HG03196 (cell line): ENCODE measurements around the gene CDH23.

ENCODE experiments used
- ATAC-seq: cut with Tn5 transposase; IDR thresholded peaks from one replicate; pipeline ENCODE4 v1.9.1; 2021; ENCODE audit not compliant: unreplicated experiment

The CDH23 gene

GRCh38 chr10:71802715-71803488 is 406.2 kb downstream of the CDH23 start:
- ATAC-seq, result no peak

- ATAC-seq, result no peak
Observed at GRCh38 chr10:71804077-71804476, 407.4 kb downstream of the CDH23 start.

DNA sequence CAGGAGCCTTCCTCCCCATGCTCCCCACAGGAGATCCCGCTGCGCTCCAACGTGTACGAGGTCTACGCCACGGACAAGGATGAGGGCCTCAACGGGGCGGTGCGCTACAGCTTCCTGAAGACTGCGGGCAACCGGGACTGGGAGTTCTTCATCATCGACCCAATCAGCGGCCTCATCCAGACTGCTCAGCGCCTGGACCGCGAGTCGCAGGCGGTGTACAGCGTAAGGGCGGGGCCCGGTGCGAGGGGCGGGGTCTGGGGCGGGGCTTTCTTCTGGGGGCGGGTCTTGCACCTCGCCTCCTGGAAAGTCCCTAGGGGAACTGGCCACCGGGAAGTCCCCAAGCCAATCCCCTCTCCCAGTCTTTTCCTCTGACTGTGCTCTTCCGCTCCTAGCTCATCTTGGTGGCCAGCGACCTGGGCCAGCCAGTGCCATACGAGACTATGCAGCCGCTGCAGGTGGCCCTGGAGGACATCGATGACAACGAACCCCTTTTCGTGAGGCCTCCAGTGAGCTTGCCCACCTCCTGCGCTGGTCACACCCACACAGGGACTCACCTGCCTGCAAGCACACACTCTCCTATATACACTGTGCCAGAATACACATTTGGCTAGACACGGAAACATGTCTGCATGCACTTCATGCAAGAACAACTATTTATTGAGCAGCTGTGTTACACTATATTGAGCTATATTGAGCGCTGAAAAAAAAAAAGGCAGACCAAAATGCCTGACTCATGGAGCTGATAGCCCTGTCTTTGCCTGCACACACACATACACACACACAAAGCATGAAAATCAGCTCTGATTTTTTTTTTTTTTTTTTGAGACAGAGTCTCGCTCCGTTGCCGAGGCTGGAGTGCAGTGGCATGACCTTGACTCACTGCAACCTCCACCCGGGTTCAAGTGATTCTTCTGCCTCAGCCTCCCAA is 409.3 kb downstream of the CDH23 start:
- no peak for ATAC-seq

- ATAC-seq, result no peak
Observed at GRCh38 chr10:71806704-71807556, 410.2 kb downstream of the CDH23 start.

DNA sequence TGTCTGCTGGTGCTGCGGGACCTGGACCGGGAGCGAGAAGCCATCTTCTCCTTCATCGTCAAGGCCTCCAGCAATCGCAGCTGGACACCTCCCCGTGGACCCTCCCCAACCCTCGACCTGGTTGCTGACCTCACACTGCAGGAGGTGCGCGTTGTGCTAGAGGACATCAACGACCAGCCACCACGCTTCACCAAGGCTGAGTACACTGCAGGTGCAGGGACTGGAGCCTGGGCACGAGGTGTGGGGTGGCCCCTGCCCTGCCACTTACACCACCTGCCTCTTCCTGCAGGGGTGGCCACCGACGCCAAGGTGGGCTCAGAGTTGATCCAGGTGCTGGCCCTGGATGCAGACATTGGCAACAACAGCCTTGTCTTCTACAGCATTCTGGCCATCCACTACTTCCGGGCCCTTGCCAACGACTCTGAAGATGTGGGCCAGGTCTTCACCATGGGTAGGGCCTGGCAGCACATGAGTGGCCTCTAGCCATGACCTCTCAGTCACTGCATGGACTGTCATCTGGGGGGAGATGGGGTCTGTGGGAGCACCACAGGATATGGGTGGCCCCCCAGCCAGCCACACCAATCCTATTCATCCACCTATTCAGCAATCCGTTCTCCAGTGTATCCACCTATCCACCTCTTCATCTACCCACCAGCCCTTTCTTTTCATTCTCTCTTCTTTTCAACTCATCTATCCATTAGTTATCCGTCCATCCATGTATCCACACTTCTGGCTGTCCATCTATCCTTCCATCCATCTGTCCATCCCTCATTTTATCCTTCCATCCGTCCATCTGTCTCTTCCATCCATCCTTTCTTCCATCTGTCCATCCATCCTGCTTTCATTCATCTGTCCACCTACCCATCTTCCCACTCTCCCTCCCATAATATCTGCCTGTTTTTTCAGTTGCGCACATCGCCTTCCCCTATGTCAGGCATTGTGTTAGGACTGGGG is 411.1 kb downstream of the CDH23 start:
- ATAC-seq, result no peak

- ATAC-seq, result no peak
Observed at GRCh38 chr10:71809628-71810027, 412.9 kb downstream of the CDH23 start.

- ATAC-seq, result no peak
Observed at GRCh38 chr10:71810048-71810750, 413.5 kb downstream of the CDH23 start.

DNA sequence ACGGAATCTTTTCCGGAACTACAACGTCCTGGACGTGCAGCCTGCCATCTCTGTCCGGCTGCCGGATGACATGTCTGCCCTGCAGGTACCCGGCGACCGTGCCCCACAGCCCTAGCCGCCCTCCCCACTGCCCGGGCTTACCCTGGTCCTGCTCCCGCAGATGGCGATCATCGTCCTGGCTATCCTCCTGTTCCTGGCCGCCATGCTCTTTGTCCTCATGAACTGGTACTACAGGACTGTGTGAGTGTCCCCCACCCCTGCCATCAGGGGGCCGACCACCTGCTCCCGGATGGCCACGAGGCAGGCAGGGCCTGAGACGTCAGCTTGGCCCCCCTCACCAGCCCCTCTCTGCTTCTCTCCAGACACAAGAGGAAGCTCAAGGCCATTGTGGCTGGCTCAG is 414.6 kb downstream of the CDH23 start:
- no peak for ATAC-seq

DNA sequence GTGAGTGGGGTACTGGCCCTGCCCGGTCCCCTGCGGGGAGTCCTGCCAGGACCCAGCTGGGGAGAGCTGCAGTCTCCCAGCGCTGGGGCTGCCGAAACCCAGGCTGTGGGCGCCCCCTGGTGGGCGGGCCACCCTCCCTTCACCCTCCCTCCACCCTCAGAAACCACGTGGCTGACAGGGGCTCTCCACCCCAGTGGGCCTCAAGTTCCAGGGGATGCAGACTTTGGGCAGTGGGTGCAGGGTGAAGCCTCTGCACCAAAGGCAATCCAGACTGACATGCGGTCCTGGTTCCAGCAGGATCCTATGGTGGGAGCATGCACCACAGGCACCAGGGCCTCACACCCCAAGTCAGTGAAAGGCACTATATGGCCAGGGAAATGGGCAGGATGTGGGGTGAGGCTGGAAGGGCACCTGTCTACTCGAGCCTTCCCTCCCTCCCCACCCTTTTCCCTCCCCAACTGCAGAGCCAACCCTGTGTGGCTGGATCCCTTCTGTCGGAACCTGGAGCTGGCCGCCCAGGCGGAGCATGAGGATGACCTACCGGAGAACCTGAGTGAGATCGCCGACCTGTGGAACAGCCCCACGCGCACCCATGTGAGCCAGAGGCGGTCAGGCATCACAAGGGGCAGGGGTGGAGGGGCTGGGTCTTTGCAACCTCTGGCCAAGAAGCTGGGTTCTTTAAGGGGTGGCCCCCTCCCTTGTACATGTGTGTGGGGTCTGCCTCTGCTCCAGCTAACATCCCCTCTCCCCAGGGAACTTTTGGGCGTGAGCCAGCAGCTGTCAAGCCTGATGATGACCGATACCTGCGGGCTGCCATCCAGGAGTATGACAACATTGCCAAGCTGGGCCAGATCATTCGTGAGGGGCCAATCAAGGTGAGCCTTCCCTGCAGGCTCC is 415.5 kb downstream of the CDH23 start:
- no peak for ATAC-seq

- no peak for ATAC-seq
Observed at GRCh38 chr10:71812913-71813590, 416.3 kb downstream of the CDH23 start.

DNA sequence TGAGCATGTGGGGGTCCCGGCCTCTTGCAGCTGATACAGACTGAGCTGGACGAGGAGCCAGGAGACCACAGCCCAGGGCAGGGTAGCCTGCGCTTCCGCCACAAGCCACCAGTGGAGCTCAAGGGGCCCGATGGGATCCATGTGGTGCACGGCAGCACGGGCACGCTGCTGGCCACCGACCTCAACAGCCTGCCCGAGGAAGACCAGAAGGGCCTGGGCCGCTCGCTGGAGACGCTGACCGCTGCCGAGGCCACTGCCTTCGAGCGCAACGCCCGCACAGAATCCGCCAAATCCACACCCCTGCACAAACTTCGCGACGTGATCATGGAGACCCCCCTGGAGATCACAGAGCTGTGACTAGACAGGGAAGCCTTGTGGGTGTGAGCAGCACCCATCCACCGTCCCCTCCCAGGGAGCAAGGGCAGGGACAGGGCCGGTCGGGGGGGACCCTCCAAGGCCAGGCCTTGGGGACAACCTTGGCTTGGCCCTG is 418.2 kb downstream of the CDH23 start:
- no peak for ATAC-seq

GRCh38 chr10:71815515-71816130 is 418.9 kb downstream of the CDH23 start:
- ATAC-seq, result no peak

DNA sequence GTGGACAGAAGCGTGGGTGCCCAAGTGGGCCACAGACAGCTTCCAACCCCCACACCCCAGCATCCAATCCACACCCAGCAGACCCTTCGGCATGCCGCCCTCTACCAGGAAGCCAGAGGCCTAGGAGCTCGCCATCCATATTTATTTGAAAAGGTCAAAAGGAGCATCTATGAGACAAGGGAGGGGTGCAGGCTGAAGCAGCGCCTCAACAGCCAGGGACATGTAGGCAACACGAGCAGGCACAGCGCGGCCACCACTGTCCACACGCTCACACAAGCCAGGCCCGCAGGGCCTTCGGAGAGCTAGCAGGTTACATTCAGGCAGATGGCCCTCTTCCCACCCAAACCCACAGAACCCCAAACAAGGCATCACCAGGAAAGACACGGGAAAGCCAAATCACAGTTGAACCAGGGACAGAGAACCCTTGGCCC is 419.7 kb downstream of the CDH23 start:
- no peak for ATAC-seq

DNA sequence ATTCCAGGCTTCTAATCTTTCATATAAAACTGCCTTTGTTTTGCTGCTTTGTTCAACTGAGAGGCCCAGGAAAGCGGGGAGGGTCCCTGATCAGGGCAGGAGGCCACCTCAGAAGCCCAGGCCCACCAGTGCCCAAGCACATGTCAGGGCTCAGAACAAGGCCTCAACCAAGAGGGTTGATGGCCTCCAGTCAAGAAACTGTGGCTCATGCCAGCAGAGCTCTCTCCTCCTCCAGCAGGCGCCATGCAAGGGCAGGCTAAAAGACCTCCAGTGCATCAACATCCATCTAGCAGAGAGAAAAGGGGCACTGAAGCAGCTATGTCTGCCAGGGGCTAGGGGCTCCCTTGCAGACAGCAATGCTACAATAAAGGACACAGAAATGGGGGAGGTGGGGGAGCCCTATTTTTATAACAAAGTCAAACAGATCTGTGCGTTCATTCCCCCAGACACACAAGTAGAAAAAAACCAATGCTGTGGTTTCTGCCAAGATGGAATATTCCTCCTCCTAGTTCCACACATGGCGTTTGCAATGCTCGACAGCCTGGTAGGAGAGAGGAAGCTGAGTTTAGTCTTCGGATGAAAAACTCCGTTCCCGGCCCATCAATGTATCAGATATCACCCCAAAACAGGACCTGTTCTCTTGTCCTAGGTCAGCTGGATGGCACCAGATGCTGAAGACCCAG is 420.4 kb downstream of the CDH23 start:
- ATAC-seq, result no peak

- no peak for ATAC-seq
Observed at GRCh38 chr10:71817831-71818655, 421.3 kb downstream of the CDH23 start.
